HG02678 (cell line): Measurements from ENCODE around the gene MRPS33.
"Not testable (repeated sequence)": the region's sequence is repeated elsewhere in the genome, so short reads cannot be mapped to it uniquely, and the experiment has no call there.

Experiments used
- ATAC-seq: cut with Tn5 transposase; IDR thresholded peaks from one replicate; pipeline ENCODE4 v1.9.1; 2021; ENCODE audit warnings: mild to moderate bottlenecking, moderate library complexity; ENCODE audit not compliant: unreplicated experiment

The MRPS33 gene

DNA sequence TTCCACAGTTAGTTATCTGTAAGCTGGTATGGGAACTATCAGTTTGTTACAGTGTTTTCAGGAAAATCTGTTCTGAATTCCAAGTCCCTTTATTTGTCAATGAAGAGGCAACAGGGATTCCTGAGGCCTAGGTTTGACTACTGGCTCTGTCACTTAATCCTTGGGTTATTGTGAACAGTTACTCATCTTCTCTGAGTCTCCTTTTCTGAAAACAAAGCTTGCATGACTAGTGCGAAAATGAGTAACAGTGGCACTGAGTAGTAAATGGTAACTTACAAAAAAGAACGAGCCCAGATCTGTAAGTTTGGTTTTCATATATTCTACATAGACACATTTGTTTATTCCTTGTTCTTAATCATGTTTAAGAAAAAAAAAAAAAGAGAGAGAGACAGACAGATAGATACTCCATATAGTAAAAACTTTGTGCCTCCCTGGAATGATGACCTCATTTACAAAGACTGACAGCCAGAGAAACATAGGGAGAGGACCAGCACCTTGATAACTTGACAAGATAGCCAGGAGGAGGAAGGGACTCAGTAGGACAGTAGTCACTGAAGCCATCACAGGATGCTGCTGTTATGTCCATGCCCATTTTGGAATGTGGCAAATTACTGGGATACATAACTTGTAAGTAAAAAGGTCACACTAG, 1.9 kb downstream of the MRPS33 start:
- ATAC-seq: no peak

DNA sequence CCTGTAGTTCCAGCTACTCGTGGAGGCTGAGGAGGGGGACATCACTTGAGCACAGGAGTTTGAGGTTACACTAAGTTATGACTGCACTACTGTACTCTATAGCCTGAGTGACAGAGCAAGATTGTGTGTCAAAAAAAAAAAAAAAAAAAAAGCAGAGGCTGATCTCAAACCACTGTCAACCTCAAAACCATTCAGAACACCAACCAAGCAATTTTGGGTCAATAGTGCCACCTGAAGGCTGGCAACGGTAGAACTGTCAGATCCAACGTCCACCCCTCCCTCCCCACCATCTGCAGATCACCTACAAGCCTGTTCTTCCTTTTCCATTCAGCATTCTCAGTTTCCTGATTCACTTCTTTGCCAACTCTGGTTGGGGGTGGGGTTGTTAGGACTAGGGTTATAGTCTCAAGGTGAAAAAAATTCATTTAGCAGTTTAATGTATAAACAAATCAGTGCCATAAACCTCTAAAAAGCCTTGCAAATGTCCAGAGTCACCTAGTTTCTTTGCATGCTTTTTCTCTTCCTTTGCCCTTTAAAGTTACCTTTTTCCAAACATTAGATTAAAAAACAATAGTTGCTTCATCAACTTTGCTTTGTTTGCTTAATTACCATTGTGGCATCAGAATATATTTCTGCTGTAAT, 2.6 kb downstream of the MRPS33 start:
- ATAC-seq: no peak

DNA sequence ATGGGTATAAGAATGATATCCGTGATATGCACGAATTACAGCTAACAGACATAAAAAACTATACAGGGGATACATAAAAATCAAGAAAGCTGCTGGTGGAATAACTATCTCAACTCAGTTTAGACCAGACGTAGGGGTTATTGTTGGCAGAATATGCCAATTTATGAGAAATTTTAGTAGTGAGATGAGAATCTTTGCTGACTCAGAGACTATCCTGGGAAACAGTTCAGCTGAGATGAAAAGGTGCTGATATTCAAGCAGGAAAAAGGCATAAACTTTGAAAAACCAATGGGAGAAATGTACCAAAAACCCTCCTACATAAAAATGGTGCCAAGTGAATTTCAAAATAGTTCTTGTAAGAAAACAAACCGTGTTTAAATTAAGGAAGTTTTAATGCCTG, 3.3 kb downstream of the MRPS33 start:
- ATAC-seq: no peak

DNA sequence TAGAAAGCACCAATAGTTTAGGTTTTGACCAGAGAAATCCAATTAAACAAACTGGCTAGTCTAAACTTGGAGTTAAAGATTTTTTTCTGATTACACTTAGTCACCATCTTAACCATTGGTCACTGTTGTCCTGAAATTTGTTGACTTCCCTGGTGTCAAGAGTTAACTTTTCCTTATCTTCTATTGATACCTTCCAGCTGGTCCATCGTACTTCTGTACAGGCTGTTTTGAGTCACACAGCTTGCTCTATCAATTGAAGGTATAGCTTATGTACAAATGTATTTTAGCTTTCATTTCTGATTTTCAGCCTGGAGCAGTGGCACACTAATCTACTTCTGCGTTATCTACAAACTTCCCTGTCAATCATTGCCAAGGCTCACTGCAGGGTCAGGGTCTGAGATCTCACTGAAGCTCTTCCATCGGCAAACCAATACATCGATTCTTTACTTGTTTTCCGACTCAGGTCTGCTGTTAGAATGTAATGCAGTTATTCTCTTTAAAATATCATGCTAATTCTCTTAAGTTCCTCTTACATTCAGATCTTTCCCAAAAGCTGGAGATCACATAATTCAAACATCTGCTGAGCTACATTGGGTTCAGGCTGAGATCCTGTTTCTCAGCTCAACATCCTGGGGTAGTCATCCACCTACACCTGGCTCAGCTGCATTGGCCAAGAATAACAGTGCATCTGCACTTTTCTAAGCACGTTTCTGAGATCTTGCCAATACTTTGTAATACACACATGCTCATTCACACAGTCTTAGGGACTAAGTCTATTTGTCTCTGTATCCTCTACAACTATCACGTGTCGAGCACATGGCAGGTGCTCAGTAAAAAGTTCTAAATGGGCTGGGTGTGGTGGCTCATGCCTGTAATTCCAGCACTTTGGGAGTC, 11.3 kb downstream of the MRPS33 start:
- ATAC-seq: no peak

DNA sequence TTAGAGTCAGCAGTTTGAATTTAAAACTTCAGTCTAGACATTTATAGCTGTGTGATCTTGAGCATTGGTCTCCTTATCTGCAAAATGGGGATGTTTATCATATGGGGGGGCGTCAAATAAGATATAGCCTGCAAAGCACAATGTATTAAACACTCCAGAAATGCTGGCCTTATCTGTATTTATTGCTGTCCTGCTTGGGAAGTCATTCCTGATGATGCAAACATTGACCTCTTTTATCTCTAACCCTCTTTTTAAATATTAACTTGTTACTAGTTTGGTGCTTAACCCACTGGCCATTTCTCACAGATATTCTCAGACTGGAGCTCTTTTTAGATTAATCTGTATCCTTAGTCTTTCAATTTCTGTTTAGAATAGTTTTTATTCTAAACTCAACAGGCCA, 13.2 kb downstream of the MRPS33 start:
- ATAC-seq: no peak

DNA sequence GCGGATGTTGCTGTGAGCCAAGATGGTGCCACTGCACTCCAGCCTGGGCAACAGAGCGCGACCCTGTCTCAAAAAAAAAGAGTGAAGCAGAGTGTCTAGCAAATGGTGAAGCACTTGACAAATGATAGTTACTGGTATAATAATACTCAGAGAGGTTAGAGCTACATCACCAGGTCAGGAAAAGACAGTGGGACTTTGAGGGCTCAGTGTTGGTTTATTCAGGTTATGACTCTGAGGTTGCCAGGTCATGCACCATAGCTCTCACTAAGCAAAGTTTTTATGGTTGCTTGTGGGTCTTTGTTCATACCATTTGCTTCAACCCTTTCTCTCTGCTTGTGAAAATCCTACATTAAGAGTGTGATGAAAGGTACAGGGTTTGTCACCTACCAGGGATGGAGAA, 13.6 kb downstream of the MRPS33 start:
- ATAC-seq: no peak

DNA sequence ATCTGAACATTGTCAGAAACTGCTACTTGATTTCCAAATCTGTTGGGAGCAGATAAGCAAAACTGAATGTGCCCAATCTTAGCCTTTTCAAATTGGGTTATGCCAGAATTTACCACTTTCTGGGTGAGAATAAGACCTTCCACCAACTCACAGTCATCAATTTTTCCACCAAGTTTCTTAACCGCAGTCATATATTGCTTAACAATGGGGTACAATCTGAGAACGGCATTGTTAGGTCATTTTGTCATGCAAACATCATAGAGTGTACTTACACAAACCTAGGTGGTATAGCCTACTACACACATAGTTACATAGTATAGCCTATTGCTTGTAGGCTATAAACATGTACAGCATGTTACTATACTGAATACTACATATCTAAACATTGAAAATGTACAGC, 16.0 kb downstream of the MRPS33 start:
- ATAC-seq: no peak

DNA sequence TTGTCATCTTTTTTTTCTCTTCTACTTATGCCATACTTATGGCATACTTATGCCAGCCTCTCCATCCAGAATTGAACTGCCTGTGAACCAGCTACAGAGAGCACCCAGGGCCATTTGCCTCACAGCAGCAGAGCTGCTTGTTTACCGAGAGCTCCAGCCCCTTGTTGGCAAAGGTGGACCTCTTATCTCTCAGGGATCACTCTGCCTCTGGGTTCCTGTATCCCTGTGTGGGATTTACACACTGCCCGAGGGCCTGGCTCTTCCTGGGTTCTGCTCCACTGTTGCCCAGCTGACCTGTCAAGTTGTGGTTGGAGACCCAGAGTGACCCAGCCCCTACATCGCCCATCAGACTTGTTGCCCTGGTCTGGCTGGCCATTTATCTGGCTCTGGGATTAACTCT, 22.3 kb downstream of the MRPS33 start:
- no peak for ATAC-seq

DNA sequence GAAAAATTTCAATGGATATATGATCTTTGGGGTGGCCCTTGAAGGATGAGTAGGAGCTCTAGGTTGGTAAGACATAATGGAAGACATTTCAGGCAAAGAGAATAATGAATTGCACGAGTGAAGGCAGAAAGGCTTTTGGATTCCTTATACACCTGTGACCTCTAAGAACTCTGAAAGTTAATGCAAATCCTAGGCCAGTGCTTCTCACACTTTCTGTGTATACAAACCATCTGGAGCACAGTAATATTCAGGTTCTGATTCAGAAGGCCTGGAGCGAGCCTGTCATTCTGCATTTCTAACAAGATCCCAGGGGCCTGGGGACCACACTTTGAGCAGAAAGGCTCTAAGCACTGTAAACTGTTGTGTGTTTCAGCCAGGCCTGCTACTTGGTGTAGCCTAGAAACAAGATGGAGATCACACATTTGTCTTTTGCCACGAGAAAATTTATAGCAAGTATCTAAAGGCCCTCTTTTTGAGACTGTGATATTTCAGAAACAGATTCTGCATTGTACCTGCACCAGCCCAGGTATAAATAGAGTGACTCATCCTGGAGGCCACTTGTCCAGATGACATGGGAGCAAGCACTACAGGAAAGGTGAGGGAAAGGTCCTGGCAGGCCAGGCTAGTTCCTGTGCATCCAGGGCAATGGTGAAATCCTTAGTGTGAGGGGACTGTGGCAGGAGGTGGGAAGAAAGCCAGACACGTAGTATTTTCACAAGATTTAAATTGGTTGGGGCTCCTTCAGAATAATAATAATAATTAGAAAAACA, 24.4 kb downstream of the MRPS33 start:
- no peak for ATAC-seq

DNA sequence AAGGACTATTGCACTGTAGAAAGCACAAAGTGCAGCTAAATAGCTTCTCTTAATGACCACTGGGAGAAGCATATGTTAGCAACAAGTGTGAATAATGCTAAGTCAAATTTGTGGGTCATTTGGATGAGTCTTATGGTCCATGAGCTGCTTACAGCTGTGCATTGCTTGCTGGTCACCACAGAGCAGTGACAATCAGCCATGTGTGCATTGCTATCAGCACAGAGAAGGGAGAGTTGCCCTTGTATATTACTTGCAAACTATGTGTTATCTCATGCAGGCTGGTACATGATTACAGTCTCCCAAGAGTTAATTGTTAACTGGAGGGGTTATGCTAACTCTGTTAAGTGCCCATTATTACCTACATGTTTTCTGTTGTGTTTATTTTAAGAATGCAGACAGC, 25.7 kb downstream of the MRPS33 start:
- no peak for ATAC-seq

DNA sequence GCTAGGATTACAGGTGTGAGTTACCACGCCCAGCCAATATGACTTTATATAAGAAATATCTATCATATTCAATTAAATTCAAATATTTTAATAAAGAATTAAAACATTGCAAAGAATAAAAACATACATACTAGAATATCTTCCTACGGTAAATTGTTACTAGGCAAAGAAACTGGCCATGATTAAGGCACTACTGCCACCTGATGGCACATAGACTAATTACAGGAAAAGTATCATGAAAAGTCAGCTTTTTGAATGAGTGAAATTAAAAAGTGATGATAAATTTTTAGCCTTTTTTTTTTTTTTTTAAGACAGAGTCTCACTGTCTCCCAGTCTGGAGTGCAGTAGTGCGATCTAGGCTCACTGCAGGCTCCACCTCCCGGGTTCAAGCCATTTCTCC, 30.9 kb downstream of the MRPS33 start:
- ATAC-seq: no peak

DNA sequence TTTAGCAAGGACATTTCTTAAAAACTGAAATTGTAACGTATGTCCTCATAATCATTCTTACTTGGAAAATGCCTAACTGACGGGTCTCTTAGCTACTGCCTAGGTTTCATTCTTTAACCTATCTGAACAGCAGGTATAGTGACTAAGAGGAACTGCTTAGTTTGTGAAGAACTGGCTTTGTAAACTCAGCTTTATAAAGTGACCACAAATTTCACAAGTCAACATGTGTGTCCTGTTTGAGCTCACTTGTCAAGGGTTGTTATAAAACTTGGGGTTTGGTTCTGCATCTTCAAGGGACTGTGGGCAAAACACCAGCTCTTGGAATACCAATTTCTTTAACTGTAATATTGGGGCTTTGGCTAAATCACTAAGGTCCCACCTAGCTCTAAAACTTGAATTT, 32.2 kb downstream of the MRPS33 start:
- ATAC-seq: no peak

DNA sequence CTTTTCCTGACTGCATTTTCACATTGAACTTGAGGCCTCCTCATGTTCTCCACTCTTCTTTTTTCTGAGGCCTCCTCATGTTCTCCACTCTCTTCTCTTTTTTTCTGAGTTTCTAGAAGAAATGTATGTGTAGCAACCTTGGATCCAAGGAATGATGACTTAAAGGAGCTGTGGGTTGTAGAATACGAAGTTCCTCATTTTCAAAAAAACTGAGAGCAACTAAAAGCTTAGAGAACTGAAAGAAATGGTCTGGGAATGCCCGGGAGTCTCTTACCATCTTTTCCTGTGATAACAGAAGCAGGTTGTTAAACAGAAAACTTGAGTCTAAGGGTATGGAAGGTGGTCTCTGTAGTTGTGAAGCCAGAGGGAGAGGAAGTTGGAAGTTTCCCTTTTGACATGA, 32.8 kb downstream of the MRPS33 start:
- no peak for ATAC-seq

DNA sequence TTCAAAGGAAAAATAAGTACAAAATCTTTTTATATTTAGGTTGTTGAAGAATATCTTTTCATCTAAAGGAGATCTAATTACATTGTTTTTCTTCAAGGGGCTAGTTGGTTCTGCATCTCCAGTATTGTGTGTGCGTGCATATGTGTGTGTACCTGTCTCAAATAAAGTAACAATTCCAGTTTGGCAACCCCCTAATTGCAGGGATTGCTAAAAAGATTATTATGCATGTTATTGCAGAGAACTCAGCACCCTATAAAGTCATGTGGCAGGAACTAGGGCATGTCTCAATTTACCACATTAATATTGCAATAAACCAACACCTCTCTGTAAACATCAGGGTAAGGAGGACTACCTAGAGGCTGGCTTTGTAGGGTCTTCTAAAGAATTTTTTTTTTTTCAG, 37.0 kb downstream of the MRPS33 start:
- no peak for ATAC-seq

DNA sequence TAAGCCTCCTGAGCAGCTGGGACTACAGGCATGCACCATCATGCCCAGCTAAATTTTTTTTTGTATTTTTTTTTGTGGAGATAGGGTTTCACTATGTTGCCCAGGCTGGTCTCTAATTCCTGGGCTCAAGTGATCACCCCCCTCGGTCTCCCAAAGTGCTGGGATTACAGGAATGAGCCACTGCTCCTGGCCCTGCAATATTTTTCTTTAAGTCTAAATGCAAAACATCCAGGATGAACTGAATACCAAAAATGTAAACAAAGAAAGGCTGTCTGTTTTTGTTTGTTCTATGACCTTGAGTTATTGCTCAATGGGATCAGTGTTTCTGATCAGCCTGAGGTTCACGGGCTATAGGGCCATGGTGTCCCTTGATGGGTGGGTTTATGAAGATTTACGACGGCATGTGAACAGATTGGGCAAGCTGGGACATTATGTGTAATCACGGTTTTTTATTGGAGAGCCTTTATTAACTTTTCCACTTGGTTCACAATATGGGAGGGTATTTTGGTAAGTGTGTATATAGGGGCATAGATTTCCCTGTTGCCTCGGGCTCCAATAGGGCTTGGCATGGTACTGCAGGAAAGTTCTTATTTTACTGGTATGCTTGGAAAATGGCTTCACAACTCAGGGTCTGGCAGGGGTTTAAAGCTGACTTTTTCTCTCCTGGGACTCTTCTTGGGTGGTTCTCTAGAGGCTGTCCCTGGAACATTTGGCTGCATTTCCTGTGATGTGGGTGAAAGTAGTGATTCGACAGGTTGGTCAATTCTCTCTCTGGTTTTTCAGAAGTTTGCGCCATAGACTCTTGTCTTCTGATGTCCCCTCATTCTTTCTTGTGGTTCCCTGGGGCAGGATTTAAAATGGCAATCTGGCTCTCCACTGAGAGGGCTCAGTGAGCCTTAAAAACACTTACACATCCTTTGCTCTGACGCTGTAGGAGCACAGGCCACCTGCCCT, 41.6 kb downstream of the MRPS33 start:
- ATAC-seq: no peak

DNA sequence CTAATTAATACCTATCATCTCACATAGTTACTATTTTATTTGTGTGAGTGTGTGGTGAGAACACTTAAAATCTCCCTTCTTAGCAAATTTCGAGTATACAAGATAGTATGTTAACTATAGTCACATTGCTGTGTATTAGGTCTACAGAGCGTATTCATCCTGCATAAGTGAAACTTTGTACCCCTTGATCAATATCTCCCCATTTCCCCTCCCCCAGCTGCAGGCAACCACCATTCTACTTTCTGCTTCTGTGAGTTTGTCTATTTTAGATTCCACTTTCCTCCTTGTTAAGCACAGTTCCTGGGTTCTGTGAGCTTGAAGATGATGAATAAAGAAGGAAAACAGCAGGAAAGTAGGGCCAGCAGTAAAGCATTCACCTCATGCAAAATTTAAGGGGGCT, 42.4 kb downstream of the MRPS33 start:
- ATAC-seq: no peak

DNA sequence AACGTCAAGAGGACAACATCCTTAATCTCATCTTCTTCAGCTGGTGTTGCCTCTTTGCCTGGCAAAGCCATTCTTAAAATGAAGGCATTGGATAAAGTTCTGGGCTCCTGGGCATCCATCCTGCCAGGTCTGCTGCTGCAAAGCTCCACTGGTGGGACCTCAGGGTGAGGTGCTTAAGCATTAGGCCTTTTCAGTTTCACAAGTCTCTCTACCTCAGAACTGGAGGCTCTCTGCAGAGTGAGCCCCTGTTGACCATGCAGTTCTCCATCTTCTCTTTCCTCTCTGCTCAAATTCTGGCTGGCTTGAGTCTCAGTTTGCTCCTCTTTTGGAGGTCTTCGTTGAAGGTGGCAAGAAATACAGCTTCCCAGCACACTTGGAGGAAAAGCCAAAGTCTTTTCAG, 47.3 kb downstream of the MRPS33 start:
- ATAC-seq: no peak

DNA sequence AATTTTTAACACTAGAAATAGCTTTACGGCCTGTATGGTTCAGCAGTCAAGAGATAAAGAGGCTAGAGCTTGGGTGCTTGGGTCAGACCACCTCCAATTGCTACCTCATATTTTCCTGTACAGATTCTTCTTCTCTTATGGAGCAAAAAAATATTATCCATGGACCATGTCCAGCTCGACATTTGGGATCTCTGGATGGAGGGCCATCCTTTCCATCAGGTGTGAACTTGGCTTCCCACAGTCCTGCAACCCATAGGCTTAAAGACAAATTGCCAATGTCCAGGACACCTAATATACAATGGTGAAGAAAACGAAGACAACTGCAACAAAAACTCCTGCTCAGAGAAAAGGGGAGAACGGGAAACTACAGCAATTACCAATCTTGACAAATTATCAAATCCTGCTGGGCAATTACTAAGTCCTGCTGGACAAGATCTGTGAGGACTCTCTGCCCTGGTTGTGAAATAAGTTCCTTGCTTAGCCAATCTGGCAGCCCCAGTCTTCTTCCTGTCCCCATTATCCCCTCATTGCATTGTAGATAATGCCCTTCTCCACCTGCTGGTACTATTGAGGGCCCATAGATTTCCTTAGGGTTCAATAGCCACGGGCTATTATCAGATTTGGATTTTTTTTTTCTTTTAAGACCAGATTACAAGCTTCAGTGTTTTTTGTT, 48.1 kb downstream of the MRPS33 start:
- no peak for ATAC-seq

DNA sequence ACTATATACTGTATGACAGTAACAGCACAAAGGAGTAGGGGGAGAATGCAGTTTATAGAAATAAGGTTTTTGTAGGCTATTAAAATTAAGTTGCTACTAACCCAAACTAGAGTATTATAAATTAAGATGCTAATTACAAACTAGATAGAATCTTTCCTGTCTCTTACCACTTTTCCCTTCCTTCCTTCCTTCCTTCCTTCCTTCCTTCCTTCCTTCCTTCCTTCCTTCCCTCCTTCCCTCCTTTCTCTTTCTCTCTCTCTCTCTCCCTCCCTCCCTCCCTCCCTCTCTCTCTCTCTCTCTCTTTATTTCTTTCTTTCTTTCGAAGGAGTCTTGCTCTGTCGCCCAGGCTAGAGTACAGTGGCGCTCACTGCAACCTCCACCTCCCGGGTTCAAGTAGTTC, 53.6 kb downstream of the MRPS33 start:
- no peak for ATAC-seq

DNA sequence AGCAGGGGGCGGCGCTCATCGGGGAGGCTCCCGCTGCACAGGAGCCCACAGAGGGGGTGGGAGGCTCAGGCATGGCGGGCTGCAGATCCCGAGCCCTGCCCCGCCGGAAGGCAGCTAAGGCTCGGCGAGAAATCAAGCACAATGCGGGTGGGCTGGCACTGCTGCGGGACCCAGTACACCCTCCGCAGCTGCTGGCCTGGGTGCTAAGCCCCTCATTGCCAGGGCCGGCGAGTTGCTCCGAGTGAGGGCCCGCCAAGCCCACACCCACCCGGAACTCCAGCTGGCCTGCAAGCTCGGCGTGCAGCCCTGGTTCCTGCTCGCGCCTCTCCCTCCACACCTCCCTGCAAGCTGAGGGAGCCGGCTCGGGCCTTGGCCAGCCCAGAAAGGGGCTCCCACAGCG, 57.8 kb downstream of the MRPS33 start:
- ATAC-seq: not testable (repeated sequence)
